HCT116 (cell line): ENCODE data around the gene APOBEC3G.
"Not testable (repeated sequence)": the region's sequence is repeated elsewhere in the genome, so short reads cannot be mapped to it uniquely, and the experiment has no call there.

ENCODE experiments used
- CEBPB ChIP-seq: IDR thresholded peaks from 2 replicates; pipeline ENCODE4 v1.6.1; 2012; ENCODE audit warnings: low read depth
- RAD21 ChIP-seq: IDR thresholded peaks from 2 replicates; pipeline ENCODE4 v1.6.1; 2012; ENCODE audit warnings: low read depth, mild to moderate bottlenecking
- SIN3A ChIP-seq: IDR thresholded peaks from 2 replicates; pipeline ENCODE4 v1.6.1; 2012; ENCODE audit warnings: low read depth
- TF ChIP-seq, protein P1 (sequence below): IDR thresholded peaks from 2 replicates; pipeline ENCODE4 v1.6.1; 2012; ENCODE audit warnings: low read depth

DNA sequence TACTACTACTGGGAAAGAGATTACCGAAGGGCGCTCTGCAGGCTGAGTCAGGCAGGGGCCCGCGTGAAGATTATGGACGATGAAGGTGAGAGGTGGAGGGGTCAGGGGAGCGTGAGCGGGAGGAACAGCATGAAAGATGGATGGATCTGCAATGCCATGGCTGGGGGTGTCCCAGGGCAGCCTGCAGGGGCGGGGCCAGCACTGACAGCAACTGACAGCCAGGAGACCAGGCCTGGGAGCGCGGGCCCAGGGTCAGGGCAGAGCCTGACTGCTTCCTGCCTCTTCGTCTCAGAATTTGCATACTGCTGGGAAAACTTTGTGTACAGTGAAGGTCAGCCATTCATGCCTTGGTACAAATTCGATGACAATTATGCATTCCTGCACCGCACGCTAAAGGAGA, 31.9 kb upstream of the APOBEC3G start:
- not testable (repeated sequence) for TF ChIP-seq CEBPB, SIN3A, RAD21
- TF ChIP-seq, protein P1, sequence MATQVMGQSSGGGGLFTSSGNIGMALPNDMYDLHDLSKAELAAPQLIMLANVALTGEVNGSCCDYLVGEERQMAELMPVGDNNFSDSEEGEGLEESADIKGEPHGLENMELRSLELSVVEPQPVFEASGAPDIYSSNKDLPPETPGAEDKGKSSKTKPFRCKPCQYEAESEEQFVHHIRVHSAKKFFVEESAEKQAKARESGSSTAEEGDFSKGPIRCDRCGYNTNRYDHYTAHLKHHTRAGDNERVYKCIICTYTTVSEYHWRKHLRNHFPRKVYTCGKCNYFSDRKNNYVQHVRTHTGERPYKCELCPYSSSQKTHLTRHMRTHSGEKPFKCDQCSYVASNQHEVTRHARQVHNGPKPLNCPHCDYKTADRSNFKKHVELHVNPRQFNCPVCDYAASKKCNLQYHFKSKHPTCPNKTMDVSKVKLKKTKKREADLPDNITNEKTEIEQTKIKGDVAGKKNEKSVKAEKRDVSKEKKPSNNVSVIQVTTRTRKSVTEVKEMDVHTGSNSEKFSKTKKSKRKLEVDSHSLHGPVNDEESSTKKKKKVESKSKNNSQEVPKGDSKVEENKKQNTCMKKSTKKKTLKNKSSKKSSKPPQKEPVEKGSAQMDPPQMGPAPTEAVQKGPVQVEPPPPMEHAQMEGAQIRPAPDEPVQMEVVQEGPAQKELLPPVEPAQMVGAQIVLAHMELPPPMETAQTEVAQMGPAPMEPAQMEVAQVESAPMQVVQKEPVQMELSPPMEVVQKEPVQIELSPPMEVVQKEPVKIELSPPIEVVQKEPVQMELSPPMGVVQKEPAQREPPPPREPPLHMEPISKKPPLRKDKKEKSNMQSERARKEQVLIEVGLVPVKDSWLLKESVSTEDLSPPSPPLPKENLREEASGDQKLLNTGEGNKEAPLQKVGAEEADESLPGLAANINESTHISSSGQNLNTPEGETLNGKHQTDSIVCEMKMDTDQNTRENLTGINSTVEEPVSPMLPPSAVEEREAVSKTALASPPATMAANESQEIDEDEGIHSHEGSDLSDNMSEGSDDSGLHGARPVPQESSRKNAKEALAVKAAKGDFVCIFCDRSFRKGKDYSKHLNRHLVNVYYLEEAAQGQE, result not testable (repeated sequence)
